Prostate gland (tissue), 2 donors: Measurements from ENCODE around the gene FBXL17. TPM values are rescaled to one million over a fixed set of nuclear protein-coding genes. Genes with fewer than 3 reads are reported as not detected.

Experiments
- DNase-seq: peaks from one replicate; pipeline ENCODE4 v3.0.0-alpha.2; 2019; ENCODE audit warnings: low spot score
- H3K27ac ChIP-seq, 2 donors: fragments of 200-600 bp; sonication (generic); 2 replicates each; pipeline ENCODE4 v1.5.1; 2017 to 2019
- H3K27me3 ChIP-seq: fragments of 200-600 bp; sonication (generic); replicated peaks from 2 replicates; pipeline ENCODE4 v1.5.1; 2019; ENCODE audit not compliant: insufficient read depth
- H3K36me3 ChIP-seq, 2 donors: fragments of 200-600 bp; sonication (generic); 1 replicate in 1 of 2; 2 replicates in 1 of 2; pipeline versions ENCODE4 v1.5.1 to v1.8.1; 2017 to 2019
- H3K4me1 ChIP-seq: fragments of 200-600 bp; sonication (generic); replicated peaks from 2 replicates; pipeline ENCODE4 v1.5.1; 2019
- H3K4me3 ChIP-seq, 2 donors: fragments of 200-600 bp; sonication (generic); 2 replicates each; pipeline ENCODE4 v1.5.1; 2017 to 2019
- H3K9me3 ChIP-seq: fragments of 200-600 bp; sonication (generic); 2 replicates; pipeline ENCODE4 v1.5.1; 2017
- CTCF ChIP-seq, 4 experiments: fragments of 200-600 bp in 2 of 4; fragments of 450-650 bp in 2 of 4; sonication (generic) in 2 of 4; IDR thresholded peaks; 1 replicate in 3 of 4; 2 replicates in 1 of 4; pipeline ENCODE4 v1.5.1; 2016 to 2019; ENCODE audit warnings: antibody characterized with exemption in 4 of 4, mild to moderate bottlenecking in 2 of 4, moderate library complexity in 2 of 4
- POLR2A ChIP-seq: fragments of 450-650 bp; IDR thresholded peaks from one replicate; pipeline ENCODE4 v1.6.1; 2016; ENCODE audit warnings: antibody characterized with exemption, mild to moderate bottlenecking
- POLR2AphosphoS5 ChIP-seq: sonication (generic); formaldehyde crosslinking; IDR thresholded peaks from one replicate; pipeline ENCODE4 v1.6.1; 2017; ENCODE audit warnings: antibody characterized with exemption
- whole genome bisulfite sequencing: methylation state at CpG from one replicate; pipeline ENCODE4 v1.1.5; 2018; 5-methylcytosine and 5-hydroxymethylcytosine counted together
- intact Hi-C: fragments of 100-400 bp; cut with DNase I; formaldehyde crosslinking; loops from one replicate; pipeline ENCODE4 v1.14.2; 2022
- total RNA-seq, 2 donors: library from RNA; depleted of rRNA; stranded (reverse); fragments of >200 nt; gene quantifications; one replicate each; pipeline ENCODE4 v1.1.0, GENCODE V29; 2016

The FBXL17 gene
- total RNA-seq, 2 donors from 2014 or later: 14.8 to 30.4 TPM

GRCh38 chr5:107915176-107915812 lies 466.6 kb downstream of the FBXL17 start:
- TF ChIP-seq POLR2AphosphoS5 (no peak), POLR2A (no peak), CTCF (IDR thresholded peaks at IDR 0.05) (no peak)
- Histone ChIP-seq H3K27ac (no peak overlapping the region), H3K4me3 (no peak overlapping the region), H3K27me3 (no peaks in the 10 kb centered on the region), H3K36me3 (no peaks in the 10 kb centered on the region), H3K4me1 (no peaks in the 10 kb centered on the region), H3K9me3 (no peaks in the 10 kb centered on the region)
- intact Hi-C loops: no loop called here
- WGBS: 66% methylated on average over 5 of the region's 5 CpGs
- no peak for DNase-seq

GRCh38 chr5:107913494-107913893 lies 468.4 kb downstream of the FBXL17 start:
- 82% methylated on average over 3 of the region's 3 CpGs for WGBS
- Histone ChIP-seq H3K4me3 (no peak overlapping the region), H3K9me3 (no peaks in the 10 kb centered on the region), H3K27me3 (no peaks in the 10 kb centered on the region), H3K4me1 (no peaks in the 10 kb centered on the region), H3K27ac (no peak overlapping the region), H3K36me3 (no peaks in the 10 kb centered on the region)
- intact Hi-C loops: no loop called here
- TF ChIP-seq POLR2A: no peak
- no peak for TF ChIP-seq POLR2AphosphoS5
- TF ChIP-seq CTCF (IDR thresholded peaks at IDR 0.05): no peak
- no peak for DNase-seq

GRCh38 chr5:107900721-107901120 lies 481.2 kb downstream of the FBXL17 start:
- DNase-seq: no peak
- no peaks in the 10 kb centered on the region for H3K9me3 ChIP-seq
- TF ChIP-seq CTCF (IDR thresholded peaks at IDR 0.05) (no peak), POLR2A (no peak), POLR2AphosphoS5 (no peak)

GRCh38 chr5:107894361-107894760 lies 487.5 kb downstream of the FBXL17 start:
- intact Hi-C loops: no loop called here
- TF ChIP-seq POLR2AphosphoS5 (no peak), CTCF (IDR thresholded peaks at IDR 0.05) (no peak), POLR2A (no peak)
- Histone ChIP-seq H3K27me3 (no peaks in the 10 kb centered on the region), H3K4me3 (no peak overlapping the region), H3K36me3 (no peaks in the 10 kb centered on the region), H3K27ac (no peak overlapping the region), H3K4me1 (no peaks in the 10 kb centered on the region), H3K9me3 (no peaks in the 10 kb centered on the region)
- 81% methylated on average over 1 of the region's 1 CpG for WGBS
- no peak for DNase-seq

More at GRCh38 chr5:107900721-107901120, 481.2 kb downstream of the FBXL17 start:
- Histone ChIP-seq H3K36me3 (no peaks in the 10 kb centered on the region), H3K27me3 (no peaks in the 10 kb centered on the region), H3K27ac (no peak overlapping the region), H3K4me1 (no peaks in the 10 kb centered on the region), H3K4me3 (no peak overlapping the region)
- 74% methylated on average over 3 of the region's 3 CpGs for WGBS
- intact Hi-C loops: no loop called here

GRCh38 chr5:107893642-107894041 lies 488.3 kb downstream of the FBXL17 start:
- Histone ChIP-seq H3K27me3 (no peaks in the 10 kb centered on the region), H3K4me3 (no peak overlapping the region), H3K9me3 (no peaks in the 10 kb centered on the region), H3K27ac (no peak overlapping the region), H3K4me1 (no peaks in the 10 kb centered on the region), H3K36me3 (no peaks in the 10 kb centered on the region)
- DNase-seq: no peak
- 48% methylated on average over 4 of the region's 4 CpGs for WGBS
- no peak for TF ChIP-seq CTCF (IDR thresholded peaks at IDR 0.05)
- no peak for TF ChIP-seq POLR2A
- TF ChIP-seq POLR2AphosphoS5: no peak
- intact Hi-C loops: no loop called here
